ENCODE data around the gene TSPAN31. TPM values are rescaled to one million over a fixed set of nuclear protein-coding genes. Genes with fewer than 3 reads are reported as not detected.
"Not testable (repeated sequence)": the region's sequence is repeated elsewhere in the genome, so short reads cannot be mapped to it uniquely, and the experiment has no call there.

TSPAN31 gene
- total RNA-seq, 2 experiments from 2014 or later: 8.6 to 10.6 TPM

GRCh38 chr12:57771873-57772428 lies 27.1 kb downstream of the TSPAN31 start, which contains the start of gene METTL1:
TSS of gene METTL1 (minus strand) at chr12:57772105. CDS start at chr12:57772083, 22 bp downstream.
- ChIA-PET CTCF (interaction anchor here (0.8 to 1.5 kb wide), 3 partner anchors 11 to 133 kb away, joined by 5 to 6 read pairs (median 6); partner anchors contain the start of gene TSFM), POLR2A (interaction anchor here (0.6 to 1.5 kb wide), 6 partner anchors 9 to 169 kb away, joined by 3 to 6 read pairs (median 4); partner anchors contain the start of gene ATP23)

DNA sequence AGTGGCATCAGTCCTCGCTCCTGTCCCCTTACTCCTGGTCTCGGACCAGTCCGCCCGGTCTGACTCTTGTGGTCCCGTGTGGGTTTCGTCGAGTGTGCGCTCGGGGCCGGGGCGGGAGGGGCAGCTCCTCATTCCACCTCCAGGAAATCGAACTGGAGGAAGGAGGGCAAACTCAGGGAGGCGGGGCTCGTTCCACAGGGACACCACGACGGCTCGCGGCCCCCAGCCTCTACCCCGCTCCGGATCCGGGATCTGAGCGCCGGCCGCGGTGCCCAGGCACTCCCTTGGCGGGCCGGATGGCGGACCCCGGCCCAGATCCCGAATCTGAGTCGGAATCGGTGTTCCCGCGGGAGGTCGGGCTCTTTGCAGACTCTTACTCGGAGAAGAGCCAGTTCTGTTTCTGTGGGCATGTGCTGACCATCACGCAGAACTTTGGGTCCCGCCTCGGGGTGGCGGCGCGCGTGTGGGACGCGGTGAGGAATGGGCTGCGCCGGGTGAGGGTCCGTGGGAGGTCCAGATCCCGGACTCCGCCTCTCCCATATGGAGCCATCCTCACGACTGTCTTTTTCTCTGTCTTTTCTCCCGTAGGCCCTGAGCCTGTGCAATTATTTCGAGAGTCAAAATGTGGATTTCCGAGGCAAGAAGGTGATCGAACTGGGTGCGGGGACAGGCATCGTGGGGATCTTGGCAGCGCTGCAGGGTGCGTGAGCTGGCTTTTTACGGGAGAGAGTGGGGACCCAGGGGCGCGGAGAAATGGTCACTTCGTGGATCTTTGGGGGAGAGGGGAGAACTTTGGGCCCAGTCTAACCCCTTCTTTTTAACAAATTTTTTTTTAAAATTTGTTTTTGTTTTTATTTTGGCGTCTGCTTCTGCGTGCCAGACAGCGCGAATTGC lies 27.8 kb downstream of the TSPAN31 start, which contains the start of gene EEF1AKMT3:
TSS of gene EEF1AKMT3 (plus strand) at position 186 of the 894 bp plus-strand sequence. CDS start at position 297, 111 bp downstream.
- CTCF ChIA-PET: interaction anchor here (0.8 to 1.5 kb wide), 3 partner anchors 10 to 132 kb away, joined by 5 to 6 read pairs (median 6); partner anchors contain the start of gene TSFM
- POLR2A ChIA-PET: interaction anchor here (0.6 to 1.5 kb wide), 6 partner anchors 8 to 168 kb away, joined by 3 to 6 read pairs (median 4); partner anchors contain the start of gene ATP23

- CTCF ChIA-PET: interaction anchor here (0.6 kb wide), 1 partner anchor 99 kb away, joined by 4 read pairs; no protein-coding TSS in a partner anchor
- POLR2A ChIA-PET: not testable (repeated sequence)
Measured at GRCh38 chr12:57774634-57775033, 29.8 kb downstream of the TSPAN31 start.

DNA sequence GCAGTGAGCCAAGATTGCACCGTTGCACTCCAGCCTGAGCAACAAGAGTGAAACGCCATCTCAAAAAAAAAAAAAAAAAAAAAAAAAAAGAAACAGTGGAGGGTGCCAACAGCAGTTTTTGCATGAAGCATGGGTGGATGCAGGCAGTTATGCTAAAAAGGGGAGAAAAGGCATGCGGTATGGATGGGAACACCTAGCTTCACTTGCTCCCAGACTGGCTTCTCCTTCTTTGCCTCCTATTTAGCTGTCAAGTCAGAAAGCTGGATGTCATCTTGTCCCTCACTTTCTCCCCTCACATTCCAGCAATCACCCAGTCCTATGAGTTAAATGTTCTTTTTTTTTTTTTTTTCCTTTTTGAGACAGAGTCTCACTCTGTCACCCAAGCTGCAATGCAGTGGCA lies 30.2 kb downstream of the TSPAN31 start:
- ChIA-PET CTCF (interaction anchor here (0.6 to 1.3 kb wide), 2 partner anchors 18 to 98 kb away, joined by 4 to 6 read pairs; no protein-coding TSS in a partner anchor), POLR2A (no interaction called here)

GRCh38 chr12:57775563-57776246 lies 30.9 kb downstream of the TSPAN31 start:
- CTCF ChIA-PET: interaction anchor here (1.3 to 2.1 kb wide), 2 partner anchors 10 to 19 kb away, joined by 6 to 11 read pairs; no protein-coding TSS in a partner anchor
- POLR2A ChIA-PET: no interaction called here

GRCh38 chr12:57776247-57776587 lies 31.4 kb downstream of the TSPAN31 start:
- ChIA-PET CTCF (interaction anchor here (1.3 to 2.1 kb wide), 2 partner anchors 11 to 20 kb away, joined by 6 to 11 read pairs; no protein-coding TSS in a partner anchor), POLR2A (no interaction called here)

- ChIA-PET POLR2A (no interaction called here), CTCF (interaction anchor here (0.7 to 2.1 kb wide), 2 partner anchors 12 to 156 kb away, joined by 3 to 11 read pairs; no protein-coding TSS in a partner anchor)
Measured at GRCh38 chr12:57777367-57777766, 32.5 kb downstream of the TSPAN31 start.

DNA sequence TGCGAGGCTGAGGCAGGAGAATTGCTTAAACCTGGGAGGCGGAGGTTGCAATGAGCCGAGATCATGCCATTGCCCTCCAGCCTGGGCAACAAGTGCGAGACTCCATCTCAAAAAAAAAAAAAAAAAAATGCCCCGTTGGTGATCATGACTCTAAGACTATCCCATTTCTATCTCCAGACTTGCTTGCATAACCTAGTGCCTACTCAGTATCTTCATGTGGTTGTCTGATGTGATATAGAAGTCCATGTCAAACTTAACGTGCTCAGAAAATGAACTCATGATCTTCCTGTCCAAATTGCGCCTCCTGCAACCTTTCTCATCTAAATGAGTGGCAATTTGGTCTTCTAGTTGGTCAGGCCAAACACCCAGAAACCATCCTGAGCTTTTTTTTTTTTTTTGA lies 33.1 kb downstream of the TSPAN31 start:
- ChIA-PET POLR2A (no interaction called here), CTCF (interaction anchor here (0.7 to 2.1 kb wide), 4 partner anchors 13 to 1877 kb away, joined by 3 to 11 read pairs (median 3); no protein-coding TSS in a partner anchor)

- ChIA-PET POLR2A (no interaction called here), CTCF (interaction anchor here (1.0 to 1.3 kb wide), 2 partner anchors 20 to 23 kb away, joined by 3 to 4 read pairs; no protein-coding TSS in a partner anchor)
Measured at GRCh38 chr12:57779736-57780135, 34.9 kb downstream of the TSPAN31 start.

GRCh38 chr12:57780284-57780897 lies 35.6 kb downstream of the TSPAN31 start:
- ChIA-PET CTCF (interaction anchor here (1.3 kb wide), 1 partner anchor 21 kb away, joined by 3 read pairs; no protein-coding TSS in a partner anchor), POLR2A (interaction anchor here (1.5 kb wide), 1 partner anchor 8 kb away, joined by 6 read pairs; the partner anchor contains the start of genes EEF1AKMT3 and METTL1)

GRCh38 chr12:57781244-57781643 lies 36.4 kb downstream of the TSPAN31 start:
- POLR2A ChIA-PET: interaction anchor here (0.7 to 1.5 kb wide), 2 partner anchors 9 to 1139 kb away, joined by 4 to 6 read pairs; partner anchors contain the start of genes EEF1AKMT3 and METTL1

DNA sequence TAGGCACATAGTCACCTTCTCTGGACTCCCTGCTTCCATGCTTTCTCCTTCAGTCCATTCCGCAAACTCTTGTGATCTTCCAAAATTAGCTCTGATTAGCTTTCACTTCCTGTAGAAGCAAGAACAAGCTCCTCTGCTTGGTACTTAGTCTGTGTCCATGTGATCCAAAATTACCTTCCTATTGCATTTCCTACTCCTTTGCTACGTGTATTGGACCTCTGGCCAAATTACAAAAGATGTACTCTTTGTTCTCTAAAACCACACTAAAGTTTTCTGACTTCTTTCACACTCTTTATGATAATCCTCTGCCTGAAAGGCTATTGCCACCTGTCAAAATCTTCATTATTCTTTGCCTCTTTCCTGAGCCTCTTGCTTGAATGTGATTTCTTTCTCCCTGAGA lies 37.0 kb downstream of the TSPAN31 start:
- POLR2A ChIA-PET: interaction anchor here (0.7 to 1.5 kb wide), 2 partner anchors 10 to 1139 kb away, joined by 4 to 6 read pairs; partner anchors contain the start of genes EEF1AKMT3 and METTL1
- CTCF ChIA-PET: interaction anchor here (0.8 to 1.1 kb wide), 2 partner anchors 37 to 123 kb away, joined by 3 to 4 read pairs; partner anchors contain the start of gene AVIL

More at GRCh38 chr12:57781244-57781643, 36.4 kb downstream of the TSPAN31 start:
- CTCF ChIA-PET: interaction anchor here (0.8 to 1.1 kb wide), 2 partner anchors 37 to 124 kb away, joined by 3 to 4 read pairs; partner anchors contain the start of gene AVIL

DNA sequence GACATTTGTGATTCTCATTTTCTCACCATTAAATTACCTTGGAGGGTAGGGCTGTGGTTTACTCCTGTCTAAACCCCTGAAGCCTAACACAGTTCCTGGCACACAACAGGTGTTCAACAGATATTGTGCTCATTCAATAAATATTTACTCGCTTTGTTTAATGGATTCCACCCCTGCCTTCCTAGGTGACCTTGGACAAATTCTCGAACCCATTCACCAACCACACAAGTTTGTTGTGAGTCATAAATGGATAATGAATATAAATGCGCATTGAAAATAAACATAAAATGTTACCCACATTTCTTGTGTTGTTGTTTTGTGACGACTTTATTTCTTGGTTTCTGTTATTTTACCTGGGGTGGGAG lies 37.4 kb downstream of the TSPAN31 start:
- ChIA-PET POLR2A (no interaction called here), CTCF (interaction anchor here (0.8 to 1.3 kb wide), 9 partner anchors 9 to 123 kb away, joined by 3 to 8 read pairs (median 4); partner anchors contain the start of genes EEF1AKMT3 and METTL1)

GRCh38 chr12:57782608-57783465 lies 38.0 kb downstream of the TSPAN31 start, which contains the start of gene TSFM:
TSS of gene TSFM (plus strand) at chr12:57782787. CDS start at chr12:57782802, 15 bp downstream.
- ChIA-PET CTCF (interaction anchor here (0.6 to 1.3 kb wide), 13 partner anchors 9 to 122 kb away, joined by 3 to 8 read pairs (median 3); partner anchors contain the start of genes EEF1AKMT3, METTL1 and TSPAN31), POLR2A (interaction anchor here (0.5 to 0.9 kb wide), 4 partner anchors 11 to 118 kb away, joined by 3 to 6 read pairs (median 3); partner anchors contain the start of genes CTDSP2, EEF1AKMT3 and METTL1)

- CTCF ChIA-PET: interaction anchor here (0.7 to 1.3 kb wide), 11 partner anchors 10 to 122 kb away, joined by 3 to 8 read pairs (median 3); partner anchors contain the start of genes EEF1AKMT3 and METTL1
- POLR2A ChIA-PET: interaction anchor here (0.6 to 0.9 kb wide), 3 partner anchors 11 to 118 kb away, joined by 3 to 6 read pairs (median 3); partner anchors contain the start of genes CTDSP2, EEF1AKMT3 and METTL1
Measured at GRCh38 chr12:57783466-57783801, 38.6 kb downstream of the TSPAN31 start.

DNA sequence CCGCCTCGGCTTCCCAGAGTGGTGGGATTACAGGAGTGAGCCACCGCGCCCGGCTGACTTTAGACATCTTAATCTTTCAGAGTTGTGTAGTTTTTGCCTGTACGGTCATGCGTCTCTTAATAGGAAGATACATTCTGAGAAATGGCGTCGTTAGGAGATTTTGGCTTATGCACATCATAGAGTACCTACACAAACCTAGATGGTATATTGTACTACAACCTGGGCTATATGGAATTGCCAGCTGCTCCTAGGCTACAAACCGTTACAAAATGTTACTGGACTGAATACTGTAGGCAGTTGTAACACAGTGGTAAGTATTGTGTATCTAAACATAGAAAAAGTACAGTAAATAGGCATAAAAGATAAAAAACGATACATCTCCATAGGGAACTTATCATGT lies 39.0 kb downstream of the TSPAN31 start:
- ChIA-PET POLR2A (interaction anchor here (0.6 kb wide), 1 partner anchor 117 kb away, joined by 6 read pairs; no protein-coding TSS in a partner anchor), CTCF (interaction anchor here (1.0 kb wide), 1 partner anchor 49 kb away, joined by 3 read pairs; no protein-coding TSS in a partner anchor)
